ENCODE measurements around the gene PAM.

GRCh38 chr5:102794677-102795331 lies 39.7 kb downstream of the PAM start:
- TF ChIP-seq EZH2 (IDR thresholded peaks at IDR 0.05; ENCODE audit: low read length) (no peak), CTCF (optimal IDR thresholded peaks at IDR 0.05 in 1 of 3, IDR thresholded peaks at IDR 0.05 in 1 of 3, conservative IDR thresholded peaks at IDR 0.05 in 1 of 3; ENCODE audit: extremely low read depth in 1 of 3, insufficient read depth in 2 of 3, low read length in 3 of 3) (no peak)
